ENCODE results near the gene FBXL14.

- TF ChIP-seq, protein P1, sequence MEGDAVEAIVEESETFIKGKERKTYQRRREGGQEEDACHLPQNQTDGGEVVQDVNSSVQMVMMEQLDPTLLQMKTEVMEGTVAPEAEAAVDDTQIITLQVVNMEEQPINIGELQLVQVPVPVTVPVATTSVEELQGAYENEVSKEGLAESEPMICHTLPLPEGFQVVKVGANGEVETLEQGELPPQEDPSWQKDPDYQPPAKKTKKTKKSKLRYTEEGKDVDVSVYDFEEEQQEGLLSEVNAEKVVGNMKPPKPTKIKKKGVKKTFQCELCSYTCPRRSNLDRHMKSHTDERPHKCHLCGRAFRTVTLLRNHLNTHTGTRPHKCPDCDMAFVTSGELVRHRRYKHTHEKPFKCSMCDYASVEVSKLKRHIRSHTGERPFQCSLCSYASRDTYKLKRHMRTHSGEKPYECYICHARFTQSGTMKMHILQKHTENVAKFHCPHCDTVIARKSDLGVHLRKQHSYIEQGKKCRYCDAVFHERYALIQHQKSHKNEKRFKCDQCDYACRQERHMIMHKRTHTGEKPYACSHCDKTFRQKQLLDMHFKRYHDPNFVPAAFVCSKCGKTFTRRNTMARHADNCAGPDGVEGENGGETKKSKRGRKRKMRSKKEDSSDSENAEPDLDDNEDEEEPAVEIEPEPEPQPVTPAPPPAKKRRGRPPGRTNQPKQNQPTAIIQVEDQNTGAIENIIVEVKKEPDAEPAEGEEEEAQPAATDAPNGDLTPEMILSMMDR (IDR thresholded peaks at IDR 0.05): no peak
- TF ChIP-seq POLR2A (IDR thresholded peaks at IDR 0.05): no peak
Observed at GRCh38 chr12:1587927-1588574, 6.3 kb downstream of the FBXL14 start.
